SU-DHL-6 (cell line): ENCODE results near the gene UQCRQ.

Experiments
- H2AFZ ChIP-seq: fragments of 200-600 bp; sonication (generic); 2 replicates; pipeline ENCODE4 v1.6.1; 2014; ENCODE audit warnings: low read depth, mild to moderate bottlenecking, moderate library complexity, mixed read lengths, antibody characterized with exemption, low read length; ENCODE audit not compliant: severe bottlenecking
- H3F3A ChIP-seq: fragments of 200-600 bp; shearing (Covaris generic); 2 replicates; pipeline ENCODE4 v1.6.0; 2016; ENCODE audit warnings: antibody characterized with exemption, mild to moderate bottlenecking; ENCODE audit not compliant: insufficient read depth
- H3K27ac ChIP-seq: fragments of 200-600 bp; sonication (generic); 2 replicates; pipeline ENCODE4 v1.5.1; 2016; ENCODE audit warnings: low read depth, mild to moderate bottlenecking, low read length, moderate library complexity, mixed read lengths
- H3K27me3 ChIP-seq: fragments of 200-600 bp; sonication (generic), shearing (Covaris generic); 2 replicates; pipeline ENCODE4 v1.6.0; 2014; ENCODE audit warnings: mild to moderate bottlenecking, low read length
- H3K36me3 ChIP-seq: fragments of 200-600 bp; sonication (generic); 2 replicates; pipeline ENCODE4 v1.6.1; 2014; ENCODE audit warnings: mild to moderate bottlenecking, low read length, mixed read lengths
- H3K4me2 ChIP-seq: fragments of 300-600, 200-600 bp; shearing (Covaris generic), sonication (generic); 2 replicates; pipeline ENCODE4 v1.6.0; 2014; ENCODE audit warnings: low read length, low read depth, mild to moderate bottlenecking; ENCODE audit not compliant: poor library complexity, severe bottlenecking
- H3K4me3 ChIP-seq: fragments of 200-600 bp; sonication (generic); 2 replicates; pipeline ENCODE4 v1.5.1; 2014; ENCODE audit warnings: antibody characterized with exemption, low read length, mild to moderate bottlenecking, mixed read lengths; ENCODE audit not compliant: insufficient read depth, poor library complexity, severe bottlenecking
- H3K79me2 ChIP-seq: fragments of 200-600 bp; sonication (generic); 2 replicates; pipeline ENCODE4 v1.6.1; 2014; ENCODE audit warnings: mild to moderate bottlenecking, low read length, moderate library complexity; ENCODE audit not compliant: insufficient read depth
- H3K9ac ChIP-seq: fragments of 200-600 bp; sonication (generic); 2 replicates; pipeline ENCODE4 v1.7.0; 2014; ENCODE audit warnings: mild to moderate bottlenecking, low read length
- H3K9me2 ChIP-seq: fragments of 200-600 bp; sonication (generic); replicated peaks from 2 replicates; pipeline ENCODE4 v1.6.1; 2014; ENCODE audit warnings: low read length; ENCODE audit not compliant: insufficient read depth
- H3K9me3 ChIP-seq: fragments of 200-600 bp; sonication (generic); 2 replicates; pipeline ENCODE4 v1.6.1; 2014; ENCODE audit warnings: low read length, mixed read lengths; ENCODE audit not compliant: insufficient read depth
- H4K20me1 ChIP-seq: fragments of 200-600 bp; sonication (generic); 2 replicates; pipeline ENCODE4 v1.6.1; 2014; ENCODE audit warnings: low read depth, mild to moderate bottlenecking, antibody characterized with exemption, low read length, moderate library complexity, mixed read lengths
- EZH2phosphoT487 ChIP-seq: fragments of 200-600 bp; sonication (generic), shearing (Covaris generic); conservative IDR thresholded peaks from 2 replicates; pipeline ENCODE4 v1.6.1; 2018; ENCODE audit warnings: mild to moderate bottlenecking, antibody characterized with exemption, low read length, moderate library complexity, mixed read lengths
- TF ChIP-seq, protein P1 (sequence below): fragments of 200-600 bp; sonication (generic); IDR thresholded peaks from one replicate; pipeline ENCODE4 v1.5.1; 2017; ENCODE audit warnings: antibody characterized with exemption, mild to moderate bottlenecking, low read length, moderate library complexity; ENCODE audit not compliant: insufficient read depth, poor library complexity, severe bottlenecking

The UQCRQ gene

DNA sequence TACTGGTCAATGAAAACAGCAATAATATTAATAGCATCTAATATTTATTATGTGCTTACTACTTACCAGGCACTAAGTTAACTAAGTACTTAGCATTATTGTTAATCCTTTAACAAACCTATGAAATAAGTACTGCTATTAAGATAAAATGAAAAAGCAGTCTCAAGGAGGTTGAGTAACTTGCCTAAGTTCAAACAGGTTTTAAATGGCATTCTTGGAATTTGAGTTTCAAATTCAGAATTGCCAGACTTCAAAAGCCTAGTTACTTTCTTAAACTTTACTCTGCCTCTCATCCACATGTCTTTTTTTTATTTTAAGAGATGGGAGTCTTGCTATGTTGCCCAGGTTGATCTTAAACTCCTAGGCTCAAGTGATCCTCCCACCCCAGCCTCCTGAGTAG is 23.1 kb downstream of the UQCRQ start:
- H3K36me3 ChIP-seq, result peaks cover 24% of the 10 kb centered on the region; the same call in 1 of the 2 replicates

GRCh38 chr5:132890817-132891216 is 24.4 kb downstream of the UQCRQ start:
- H3K9me2 ChIP-seq, result no peaks in the 10 kb centered on the region
- no peaks in the 10 kb centered on the region for H3K79me2 ChIP-seq
- no peak overlapping the region for H3K4me2 ChIP-seq
- no peak overlapping the region for H3K27ac ChIP-seq
- H4K20me1 ChIP-seq, result no peaks in the 10 kb centered on the region
- no peaks in the 10 kb centered on the region for H3K9me3 ChIP-seq
- H3F3A ChIP-seq, result no peaks in the 10 kb centered on the region
- H2AFZ ChIP-seq, result no peak overlapping the region
- peaks cover 31% of the 10 kb centered on the region; the same call in 1 of the 2 replicates for H3K36me3 ChIP-seq
- no peak overlapping the region for H3K9ac ChIP-seq
- no peak for TF ChIP-seq EZH2phosphoT487
- TF ChIP-seq, protein P1, sequence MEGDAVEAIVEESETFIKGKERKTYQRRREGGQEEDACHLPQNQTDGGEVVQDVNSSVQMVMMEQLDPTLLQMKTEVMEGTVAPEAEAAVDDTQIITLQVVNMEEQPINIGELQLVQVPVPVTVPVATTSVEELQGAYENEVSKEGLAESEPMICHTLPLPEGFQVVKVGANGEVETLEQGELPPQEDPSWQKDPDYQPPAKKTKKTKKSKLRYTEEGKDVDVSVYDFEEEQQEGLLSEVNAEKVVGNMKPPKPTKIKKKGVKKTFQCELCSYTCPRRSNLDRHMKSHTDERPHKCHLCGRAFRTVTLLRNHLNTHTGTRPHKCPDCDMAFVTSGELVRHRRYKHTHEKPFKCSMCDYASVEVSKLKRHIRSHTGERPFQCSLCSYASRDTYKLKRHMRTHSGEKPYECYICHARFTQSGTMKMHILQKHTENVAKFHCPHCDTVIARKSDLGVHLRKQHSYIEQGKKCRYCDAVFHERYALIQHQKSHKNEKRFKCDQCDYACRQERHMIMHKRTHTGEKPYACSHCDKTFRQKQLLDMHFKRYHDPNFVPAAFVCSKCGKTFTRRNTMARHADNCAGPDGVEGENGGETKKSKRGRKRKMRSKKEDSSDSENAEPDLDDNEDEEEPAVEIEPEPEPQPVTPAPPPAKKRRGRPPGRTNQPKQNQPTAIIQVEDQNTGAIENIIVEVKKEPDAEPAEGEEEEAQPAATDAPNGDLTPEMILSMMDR, result no peak
- no peak overlapping the region for H3K4me3 ChIP-seq
- H3K27me3 ChIP-seq, result no peaks in the 10 kb centered on the region

More for the DNA sequence above, 23.1 kb downstream of the UQCRQ start:
- Histone ChIP-seq H3K27ac (no peak overlapping the region), H4K20me1 (no peaks in the 10 kb centered on the region), H3F3A (no peaks in the 10 kb centered on the region), H3K4me2 (no peak overlapping the region), H3K4me3 (no peak overlapping the region), H3K79me2 (no peaks in the 10 kb centered on the region), H3K9me3 (no peaks in the 10 kb centered on the region), H3K9me2 (no peaks in the 10 kb centered on the region), H3K27me3 (no peaks in the 10 kb centered on the region), H3K9ac (no peak overlapping the region), H2AFZ (no peak overlapping the region)
- no peak for TF ChIP-seq EZH2phosphoT487
- TF ChIP-seq, protein P1, result no peak

GRCh38 chr5:132895719-132896305 is 29.4 kb downstream of the UQCRQ start:
- Histone ChIP-seq H3K9me2 (no peaks in the 10 kb centered on the region), H3K4me2 (no peak overlapping the region), H4K20me1 (no peaks in the 10 kb centered on the region), H3K36me3 (peaks cover 23% of the 10 kb centered on the region; the same call in 1 of the 2 replicates), H3K9ac (no peak overlapping the region), H2AFZ (no peak overlapping the region), H3K79me2 (no peaks in the 10 kb centered on the region), H3K9me3 (no peaks in the 10 kb centered on the region), H3K27ac (no peak overlapping the region), H3K4me3 (no peak overlapping the region), H3K27me3 (no peaks in the 10 kb centered on the region), H3F3A (no peaks in the 10 kb centered on the region)
- TF ChIP-seq, protein P1, result no peak
- TF ChIP-seq EZH2phosphoT487, result no peak
